ENCODE results near the gene PI4K2B.
"Not testable (repeated sequence)": the region's sequence is repeated elsewhere in the genome, so short reads cannot be mapped to it uniquely, and the experiment has no call there.

PI4K2B gene

DNA sequence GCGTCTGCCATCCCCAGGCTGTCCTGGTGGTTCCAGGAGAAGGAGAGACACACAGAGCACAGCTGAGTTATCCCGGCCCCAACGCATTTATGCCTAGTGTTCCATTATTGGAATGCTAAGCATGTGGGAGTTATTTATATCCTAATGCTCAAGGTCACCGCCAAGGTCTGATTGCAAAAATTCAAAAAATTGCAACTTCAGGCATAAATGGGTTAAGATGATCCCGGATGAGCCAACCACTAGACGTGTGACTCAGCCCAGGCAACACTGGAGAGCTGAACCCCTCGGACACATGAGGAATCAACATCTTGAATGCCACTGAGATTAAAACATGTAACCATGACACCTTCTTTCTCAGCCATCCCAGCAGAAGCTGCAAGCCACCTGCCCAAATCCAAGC, 74.9 kb downstream of the PI4K2B start:
- H3K9me3 ChIP-seq (replicated peaks in 1 of 11) = no peaks in the 10 kb centered on the region
- no peaks in the 10 kb centered on the region for H3K36me3 ChIP-seq
- peak overlapping the region in 5 of 11 experiments; percentile 0 to 24 (median 14); a peak in 7 of 22 replicates for H3K4me2 ChIP-seq
- no peak overlapping the region for H3K4me3 ChIP-seq
- no peaks in the 10 kb centered on the region for H3K27me3 ChIP-seq
- no peak for TF ChIP-seq Cebpa-rat (IDR thresholded peaks at IDR 0.05)
- H3K27ac ChIP-seq = no peak overlapping the region
- H3K9ac ChIP-seq = no peak overlapping the region
- H3K4me1 ChIP-seq = peaks cover 21 to 36% (median 29%) of the 10 kb centered on the region in 10 experiments
- no peaks in the 10 kb centered on the region for H4K20me1 ChIP-seq

DNA sequence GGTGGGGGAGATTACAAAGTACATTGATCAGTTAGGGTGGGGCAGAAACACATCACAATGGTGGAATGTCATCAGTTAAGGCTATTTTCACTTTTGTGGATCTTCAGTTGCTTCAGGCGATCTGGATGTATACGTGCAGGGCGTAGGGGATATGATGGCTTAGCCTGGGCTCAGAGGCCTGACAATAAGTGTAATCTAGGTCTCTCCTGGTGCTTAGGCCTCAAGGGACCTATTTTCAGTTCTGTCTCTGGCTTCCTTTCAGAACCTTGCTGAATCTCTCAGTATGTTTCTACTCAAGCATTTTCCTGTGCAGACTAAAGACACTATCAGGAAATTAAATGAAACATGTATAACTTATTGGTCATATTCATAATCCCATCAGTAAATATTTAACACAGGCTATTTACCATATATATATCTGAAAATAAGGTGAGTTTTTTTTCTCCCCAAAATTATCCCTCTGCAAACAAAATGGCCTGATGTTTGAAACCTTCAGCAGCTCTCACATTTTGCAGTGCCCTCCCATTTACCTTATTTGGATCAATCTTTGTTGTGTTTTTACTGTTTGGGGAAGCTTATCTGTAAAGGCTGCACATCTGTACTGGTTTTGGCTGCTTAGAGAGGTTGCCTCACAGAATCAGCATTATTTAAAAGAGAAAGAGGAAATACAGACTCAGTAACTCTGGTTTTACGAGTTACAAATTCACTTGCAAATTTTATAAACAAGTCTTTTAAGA, 76.4 kb downstream of the PI4K2B start:
- H3K4me1 ChIP-seq = peaks cover 25 to 50% (median 31%) of the 10 kb centered on the region in 10 experiments
- no peaks in the 10 kb centered on the region for H3K27me3 ChIP-seq
- peak overlapping the region in 10 of 11 experiments; percentile 9 to 64 (median 39); a peak in 18 of 22 replicates for H3K27ac ChIP-seq
- no peaks in the 10 kb centered on the region for H3K9me3 ChIP-seq (replicated peaks in 1 of 11)
- H3K9ac ChIP-seq = peak overlapping the region in 7 of 11 experiments; percentile 1 to 51 (median 28); a peak in 7 of 22 replicates
- H3K4me2 ChIP-seq = peak overlapping the region; percentile 36 to 72 (median 57)
- H3K4me3 ChIP-seq = peak overlapping the region in 1 of 10 experiments; percentile 24; a peak in 1 of 20 replicates
- peaks cover 0 to 10% (median 5%) of the 10 kb centered on the region in 11 experiments; a peak in 12 of 22 replicates for H3K36me3 ChIP-seq
- no peaks in the 10 kb centered on the region for H4K20me1 ChIP-seq
- no peak for TF ChIP-seq Cebpa-rat (IDR thresholded peaks at IDR 0.05)

DNA sequence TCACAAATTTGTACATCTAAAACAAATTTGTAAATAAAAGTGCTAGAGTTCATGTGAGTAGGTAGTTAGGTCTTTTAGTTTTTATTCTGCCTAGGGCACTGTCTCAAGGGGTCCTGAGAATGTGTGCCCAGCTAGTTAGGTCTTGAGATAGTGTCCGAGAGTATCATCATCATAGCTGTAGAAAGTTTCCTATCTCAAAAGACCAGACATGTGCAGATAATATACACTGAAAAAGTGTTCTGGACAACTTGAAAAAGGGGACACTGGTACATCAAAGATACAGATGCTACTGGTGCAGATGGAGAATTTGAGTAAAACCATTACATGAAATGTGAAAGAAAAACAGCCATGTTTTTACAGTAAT, 77.0 kb downstream of the PI4K2B start:
- Histone ChIP-seq H3K27ac (peak overlapping the region in 8 of 11 experiments; percentile 17 to 64 (median 46); a peak in 15 of 22 replicates), H4K20me1 (no peaks in the 10 kb centered on the region), H3K9ac (peak overlapping the region in 7 of 11 experiments; percentile 1 to 51 (median 28); a peak in 6 of 22 replicates), H3K27me3 (no peaks in the 10 kb centered on the region), H3K36me3 (peaks cover 5 to 16% (median 10%) of the 10 kb centered on the region in 11 experiments; a peak in 20 of 22 replicates), H3K9me3 (replicated peaks in 1 of 11) (no peaks in the 10 kb centered on the region), H3K4me3 (peak overlapping the region in 1 of 10 experiments; percentile 24; a peak in 1 of 20 replicates), H3K4me2 (peak overlapping the region; percentile 36 to 72 (median 57); a peak in 21 of 22 replicates), H3K4me1 (peaks cover 25 to 50% (median 31%) of the 10 kb centered on the region in 10 experiments)
- no peak for TF ChIP-seq Cebpa-rat (IDR thresholded peaks at IDR 0.05)

DNA sequence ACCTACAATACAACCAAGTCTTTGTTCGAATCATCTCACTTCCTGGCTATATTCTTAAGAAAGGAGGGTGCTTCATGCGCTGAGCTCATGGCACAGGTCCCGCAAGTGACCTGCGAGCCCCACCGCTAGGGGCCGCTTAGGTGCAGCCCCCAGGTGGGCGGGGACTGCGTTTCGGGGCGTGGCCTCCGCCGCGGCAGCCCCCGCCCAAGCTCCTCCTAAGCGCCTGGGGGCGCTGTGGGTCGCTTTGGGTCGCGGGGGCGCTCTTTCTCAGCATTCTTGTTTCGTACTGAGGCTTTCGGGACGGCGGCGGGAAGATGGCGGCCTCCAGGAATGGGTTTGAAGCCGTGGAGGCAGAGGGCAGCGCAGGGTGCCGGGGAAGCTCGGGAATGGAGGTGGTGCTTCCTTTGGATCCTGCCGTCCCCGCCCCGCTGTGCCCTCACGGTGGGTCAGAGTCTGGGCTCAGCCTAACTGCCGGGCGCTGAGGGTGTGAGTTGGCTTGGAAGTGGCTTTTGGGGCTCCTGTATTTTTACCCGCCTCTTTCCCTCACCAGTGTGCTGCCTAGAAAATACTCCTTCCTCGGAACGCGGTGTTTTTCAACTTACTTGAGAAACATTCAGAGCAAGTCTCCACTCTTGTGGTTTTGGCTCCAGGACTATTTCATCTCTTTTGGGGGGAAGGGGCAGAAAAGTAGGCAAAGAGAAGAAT, 78.8 kb downstream of the PI4K2B start, which contains the start of gene ZCCHC4:
Gene ZCCHC4 (plus strand): TSS at position 279 of the 705 bp plus-strand sequence. CDS start 36 bp downstream, at position 315.
- Histone ChIP-seq H3K4me1 (peaks cover 25 to 50% (median 31%) of the 10 kb centered on the region in 10 experiments), H3K9ac (peak within 1 kb of the TSS; percentile 80 to 92 (median 89)), H3K4me3 (peak within 1 kb of the TSS; percentile 72 to 85 (median 81)), H3K4me2 (peak within 1 kb of the TSS; percentile 72 to 98 (median 83)), H3K36me3 (peaks cover 14 to 35% (median 24%) of the 10 kb centered on the region in 11 experiments; a peak in 20 of 22 replicates), H4K20me1 (no peaks in the 10 kb centered on the region), H3K27me3 (no peaks in the 10 kb centered on the region), H3K27ac (peak within 1 kb of the TSS; percentile 33 to 92 (median 87); a peak in 21 of 22 replicates), H3K9me3 (replicated peaks in 1 of 11) (no peaks in the 10 kb centered on the region)
- no peak for TF ChIP-seq Cebpa-rat (IDR thresholded peaks at IDR 0.05)

DNA sequence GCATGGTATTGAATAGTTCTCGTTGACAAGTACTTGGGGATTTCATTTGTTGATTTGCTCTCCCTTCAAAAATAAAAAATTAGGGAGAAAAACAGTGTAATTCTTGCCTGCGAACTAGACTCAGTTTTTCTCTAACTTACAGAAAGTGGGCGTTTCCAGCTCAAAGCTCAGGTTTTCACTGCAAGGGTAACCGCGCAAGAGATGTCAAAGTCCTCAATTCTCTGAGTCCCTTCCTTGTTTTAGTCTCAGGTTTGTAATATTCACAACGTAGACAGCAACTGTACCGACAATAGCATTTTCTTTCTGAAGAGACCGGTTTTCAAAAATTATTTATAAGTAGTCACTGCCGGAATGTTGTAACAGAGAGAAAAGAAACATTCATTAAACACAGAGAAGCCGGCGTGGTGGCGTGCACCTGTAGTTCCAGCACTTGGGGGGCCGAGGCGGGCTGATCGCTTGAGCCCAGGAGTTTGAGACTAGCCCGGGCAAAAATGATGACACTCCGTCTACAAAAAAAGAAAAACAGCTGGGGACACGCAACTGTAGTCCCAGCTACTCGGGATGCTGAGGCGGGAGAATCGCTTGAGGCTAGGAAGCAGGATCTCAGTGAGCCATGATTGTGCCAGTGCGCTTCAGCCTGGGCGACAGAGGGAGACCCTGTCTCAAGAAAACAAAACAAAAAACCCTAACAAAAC, 79.5 kb downstream of the PI4K2B start:
- Histone ChIP-seq H3K9ac (peak overlapping the region; percentile 80 to 92 (median 89)), H3K4me2 (peak overlapping the region; percentile 72 to 98 (median 83)), H3K27me3 (no peaks in the 10 kb centered on the region), H3K4me3 (peak overlapping the region; percentile 72 to 85 (median 81)), H3K4me1 (peaks cover 25 to 46% (median 29%) of the 10 kb centered on the region in 10 experiments), H3K27ac (peak overlapping the region; percentile 33 to 92 (median 87); a peak in 21 of 22 replicates), H4K20me1 (no peaks in the 10 kb centered on the region), H3K9me3 (replicated peaks in 1 of 11) (no peaks in the 10 kb centered on the region), H3K36me3 (peaks cover 14 to 42% (median 29%) of the 10 kb centered on the region in 11 experiments; a peak in 20 of 22 replicates)
- no peak for TF ChIP-seq Cebpa-rat (IDR thresholded peaks at IDR 0.05)

DNA sequence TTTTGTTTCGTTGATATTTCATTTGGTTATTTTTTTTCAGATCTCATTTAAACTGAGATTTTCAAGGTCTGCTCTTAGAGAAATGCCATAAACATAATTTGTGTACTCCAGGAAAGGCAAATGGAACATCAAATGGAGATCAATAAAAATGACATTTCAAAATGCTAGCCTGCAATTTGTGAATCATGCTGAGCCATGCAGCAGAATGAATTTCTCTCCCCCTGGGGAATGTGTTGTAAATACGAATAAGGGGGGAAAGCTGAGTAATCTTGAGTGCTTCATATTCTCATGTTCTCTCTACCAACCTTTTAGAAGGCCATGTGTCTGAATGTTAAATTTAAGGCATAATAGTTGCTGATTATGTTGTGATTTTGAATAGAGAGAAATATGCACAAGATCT, 86.5 kb downstream of the PI4K2B start:
- peak overlapping the region in 9 of 11 experiments; percentile 9 to 74 (median 56); a peak in 11 of 22 replicates for H3K9ac ChIP-seq
- H3K4me1 ChIP-seq = peaks cover 0 to 43% (median 28%) of the 10 kb centered on the region in 10 experiments; a peak in 15 of 20 replicates
- TF ChIP-seq Cebpa-rat (IDR thresholded peaks at IDR 0.05) = no peak
- peak overlapping the region in 10 of 11 experiments; percentile 20 to 73 (median 58); a peak in 16 of 22 replicates for H3K4me2 ChIP-seq
- no peaks in the 10 kb centered on the region for H3K9me3 ChIP-seq (replicated peaks in 1 of 11)
- no peaks in the 10 kb centered on the region for H3K27me3 ChIP-seq
- no peak overlapping the region; a peak in 3 of 20 replicates for H3K4me3 ChIP-seq
- H3K36me3 ChIP-seq = peaks cover 12 to 63% (median 42%) of the 10 kb centered on the region in 11 experiments; a peak in 20 of 22 replicates
- no peaks in the 10 kb centered on the region for H4K20me1 ChIP-seq
- H3K27ac ChIP-seq = peak overlapping the region in 9 of 11 experiments; percentile 36 to 91 (median 78); a peak in 17 of 22 replicates

DNA sequence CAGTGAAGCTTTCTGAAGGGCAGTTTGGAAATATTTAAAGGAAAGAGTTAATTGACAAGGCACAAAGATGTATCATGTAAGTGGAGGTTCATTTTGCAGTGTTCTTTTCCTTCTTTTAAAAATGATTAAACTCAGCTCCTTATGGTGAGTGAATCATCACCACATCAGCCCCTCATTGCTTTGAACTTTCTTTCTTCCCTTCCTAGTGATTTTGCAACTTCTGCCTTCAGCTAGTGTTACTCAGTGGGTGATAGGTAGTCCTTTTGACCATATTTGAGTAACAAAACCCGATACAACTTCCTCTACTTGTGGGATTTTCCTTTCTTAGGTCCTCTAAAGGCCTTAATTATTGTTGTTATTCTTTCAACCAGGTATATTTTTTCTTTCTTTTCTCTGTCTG, 86.9 kb downstream of the PI4K2B start:
- peak overlapping the region in 10 of 11 experiments; percentile 3 to 91 (median 74); a peak in 19 of 22 replicates for H3K27ac ChIP-seq
- H3K9ac ChIP-seq = peak overlapping the region in 9 of 11 experiments; percentile 9 to 74 (median 56); a peak in 14 of 22 replicates
- H3K9me3 ChIP-seq (replicated peaks in 1 of 11) = no peaks in the 10 kb centered on the region
- peaks cover 7 to 59% (median 38%) of the 10 kb centered on the region in 11 experiments; a peak in 20 of 22 replicates for H3K36me3 ChIP-seq
- no peak overlapping the region; a peak in 3 of 20 replicates for H3K4me3 ChIP-seq
- TF ChIP-seq Cebpa-rat (IDR thresholded peaks at IDR 0.05) = peak in 4 of 11 experiments; percentile 45 to 81 (median 60); a peak in 7 of 22 replicates
- peak overlapping the region in 10 of 11 experiments; percentile 20 to 73 (median 58); a peak in 18 of 22 replicates for H3K4me2 ChIP-seq
- no peaks in the 10 kb centered on the region for H4K20me1 ChIP-seq
- H3K27me3 ChIP-seq = no peaks in the 10 kb centered on the region
- H3K4me1 ChIP-seq = peaks cover 0 to 43% (median 28%) of the 10 kb centered on the region in 10 experiments; a peak in 15 of 20 replicates

DNA sequence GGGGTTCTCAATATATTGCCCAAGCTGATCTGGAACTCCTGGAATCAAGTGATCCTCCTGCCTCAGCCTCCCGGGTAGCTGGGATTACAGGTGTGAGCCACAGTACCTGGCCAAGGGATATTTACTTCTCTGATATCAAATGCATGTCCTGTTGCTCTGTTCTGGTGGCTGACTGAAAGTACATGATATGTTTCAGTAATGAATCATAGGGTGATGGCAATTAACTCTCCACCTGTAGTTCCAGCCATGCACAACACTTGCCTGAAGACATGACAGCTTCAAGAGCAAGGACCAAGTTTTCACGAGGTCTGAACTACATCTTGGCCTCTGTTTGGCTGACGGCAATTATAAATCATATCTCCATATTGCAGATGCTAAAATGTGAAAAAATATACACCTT, 87.9 kb downstream of the PI4K2B start:
- peak overlapping the region in 5 of 11 experiments; percentile 39 to 74 (median 64); a peak in 7 of 22 replicates for H3K9ac ChIP-seq
- no peaks in the 10 kb centered on the region for H3K9me3 ChIP-seq (replicated peaks in 1 of 11)
- peaks cover 0 to 55% (median 31%) of the 10 kb centered on the region in 11 experiments; a peak in 17 of 22 replicates for H3K36me3 ChIP-seq
- peak overlapping the region in 9 of 11 experiments; percentile 36 to 91 (median 78); a peak in 16 of 22 replicates for H3K27ac ChIP-seq
- H3K27me3 ChIP-seq = no peaks in the 10 kb centered on the region
- no peaks in the 10 kb centered on the region for H4K20me1 ChIP-seq
- no peak for TF ChIP-seq Cebpa-rat (IDR thresholded peaks at IDR 0.05)
- peak overlapping the region in 6 of 11 experiments; percentile 36 to 73 (median 69); a peak in 13 of 22 replicates for H3K4me2 ChIP-seq
- H3K4me1 ChIP-seq = peaks cover 0 to 43% (median 28%) of the 10 kb centered on the region in 10 experiments; a peak in 15 of 20 replicates
- no peak overlapping the region for H3K4me3 ChIP-seq

DNA sequence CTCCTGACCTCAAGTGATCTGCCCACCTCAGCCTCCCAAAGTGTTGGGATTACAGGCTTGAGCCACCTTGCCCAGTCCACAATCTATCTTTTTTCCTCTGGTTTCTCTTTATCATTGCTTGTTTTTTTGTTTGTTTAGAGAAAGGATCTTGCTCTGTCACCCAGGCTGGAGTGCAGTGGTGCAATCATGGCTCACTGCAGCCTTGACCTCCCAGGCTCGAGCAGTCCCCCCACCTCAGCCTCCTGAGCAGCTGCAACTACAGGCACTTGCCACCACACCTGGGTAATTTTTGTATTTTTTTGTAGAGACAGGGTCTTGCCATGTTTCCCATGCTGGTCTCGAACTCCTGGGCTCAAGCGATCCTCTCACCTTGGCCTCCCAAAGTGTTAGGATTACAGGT, 94.6 kb downstream of the PI4K2B start:
- H3K36me3 ChIP-seq = peaks cover 0 to 15% (median 5%) of the 10 kb centered on the region in 11 experiments; a peak in 10 of 22 replicates
- H3K27ac ChIP-seq; H4K20me1 ChIP-seq; H3K9me3 ChIP-seq (replicated peaks in 1 of 11); H3K4me3 ChIP-seq; H3K27me3 ChIP-seq; H3K9ac ChIP-seq; H3K4me2 ChIP-seq; H3K4me1 ChIP-seq: not testable (repeated sequence)

Data from BLaER1 treated with 17β-estradiol and CSF1 and Interleukin-3, amounts not matched to agents 10 nM and 100 nM (cell line).